HEK293T (cell line): ENCODE results near the gene MMP2.

ENCODE experiments used
- ARNT ChIP-seq: fragments of 450-650 bp; IDR thresholded peaks from 2 replicates; pipeline ENCODE4 v1.6.1; 2017; ENCODE audit warnings: mild to moderate bottlenecking
- BHLHE40 ChIP-seq: fragments of 450-650 bp; IDR thresholded peaks from 2 replicates; pipeline ENCODE4 v1.6.1; 2016; ENCODE audit warnings: mild to moderate bottlenecking, moderate library complexity, borderline replicate concordance
- FOXA1 ChIP-seq: fragments of 450-650 bp; IDR thresholded peaks from 2 replicates; pipeline ENCODE4 v1.6.1; 2016; ENCODE audit warnings: mild to moderate bottlenecking
- FOXK2 ChIP-seq: fragments of 450-650 bp; IDR thresholded peaks from 2 replicates; pipeline ENCODE4 v1.6.1; 2016; ENCODE audit warnings: mild to moderate bottlenecking
- SP1 ChIP-seq: fragments of 450-650 bp; IDR thresholded peaks from 2 replicates; pipeline ENCODE4 v1.6.1; 2017
- SUZ12 ChIP-seq: fragments of 450-650 bp; IDR thresholded peaks from 2 replicates; pipeline ENCODE4 v1.6.1; 2016; ENCODE audit warnings: mild to moderate bottlenecking
- ZNF384 ChIP-seq: fragments of 450-650 bp; IDR thresholded peaks from 2 replicates; pipeline ENCODE4 v1.6.1; 2016
- TF ChIP-seq, protein P1 (sequence below): fragments of 450-650 bp; IDR thresholded peaks from 2 replicates; pipeline ENCODE4 v1.6.1; 2016

- TF ChIP-seq, protein P1, sequence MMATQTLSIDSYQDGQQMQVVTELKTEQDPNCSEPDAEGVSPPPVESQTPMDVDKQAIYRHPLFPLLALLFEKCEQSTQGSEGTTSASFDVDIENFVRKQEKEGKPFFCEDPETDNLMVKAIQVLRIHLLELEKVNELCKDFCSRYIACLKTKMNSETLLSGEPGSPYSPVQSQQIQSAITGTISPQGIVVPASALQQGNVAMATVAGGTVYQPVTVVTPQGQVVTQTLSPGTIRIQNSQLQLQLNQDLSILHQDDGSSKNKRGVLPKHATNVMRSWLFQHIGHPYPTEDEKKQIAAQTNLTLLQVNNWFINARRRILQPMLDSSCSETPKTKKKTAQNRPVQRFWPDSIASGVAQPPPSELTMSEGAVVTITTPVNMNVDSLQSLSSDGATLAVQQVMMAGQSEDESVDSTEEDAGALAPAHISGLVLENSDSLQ = no peak
- no peak for TF ChIP-seq SP1
- TF ChIP-seq FOXA1 = no peak
- TF ChIP-seq FOXK2 = no peak
- TF ChIP-seq SUZ12 = no peak
- no peak for TF ChIP-seq ZNF384
- no peak for TF ChIP-seq BHLHE40
- no peak for TF ChIP-seq ARNT
Observed at GRCh38 chr16:55526441-55526840, 47.4 kb downstream of the MMP2 start.
